Measurements from ENCODE around the gene LAMC1.

- TF ChIP-seq, protein P1, sequence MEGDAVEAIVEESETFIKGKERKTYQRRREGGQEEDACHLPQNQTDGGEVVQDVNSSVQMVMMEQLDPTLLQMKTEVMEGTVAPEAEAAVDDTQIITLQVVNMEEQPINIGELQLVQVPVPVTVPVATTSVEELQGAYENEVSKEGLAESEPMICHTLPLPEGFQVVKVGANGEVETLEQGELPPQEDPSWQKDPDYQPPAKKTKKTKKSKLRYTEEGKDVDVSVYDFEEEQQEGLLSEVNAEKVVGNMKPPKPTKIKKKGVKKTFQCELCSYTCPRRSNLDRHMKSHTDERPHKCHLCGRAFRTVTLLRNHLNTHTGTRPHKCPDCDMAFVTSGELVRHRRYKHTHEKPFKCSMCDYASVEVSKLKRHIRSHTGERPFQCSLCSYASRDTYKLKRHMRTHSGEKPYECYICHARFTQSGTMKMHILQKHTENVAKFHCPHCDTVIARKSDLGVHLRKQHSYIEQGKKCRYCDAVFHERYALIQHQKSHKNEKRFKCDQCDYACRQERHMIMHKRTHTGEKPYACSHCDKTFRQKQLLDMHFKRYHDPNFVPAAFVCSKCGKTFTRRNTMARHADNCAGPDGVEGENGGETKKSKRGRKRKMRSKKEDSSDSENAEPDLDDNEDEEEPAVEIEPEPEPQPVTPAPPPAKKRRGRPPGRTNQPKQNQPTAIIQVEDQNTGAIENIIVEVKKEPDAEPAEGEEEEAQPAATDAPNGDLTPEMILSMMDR (IDR thresholded peaks at IDR 0.05), result no peak
- TF ChIP-seq POLR2A (IDR thresholded peaks at IDR 0.05), result no peak
Observed at GRCh38 chr1:183110326-183110880, 87.2 kb downstream of the LAMC1 start.
